Breast epithelium (tissue), 4 donors: ENCODE measurements around the gene SEC14L5. TPM values are rescaled to one million over a fixed set of nuclear protein-coding genes. Genes with fewer than 3 reads are reported as not detected.
A peak's percentile ranks its signal among the peaks of the same experiment; 100 is the strongest.

Source experiments
- DNase-seq, 2 donors: peaks; one replicate each; pipeline ENCODE4 v3.0.0-alpha.2; 2019; ENCODE audit warnings: low spot score in 2 of 2
- H3K27ac ChIP-seq, 2 donors: fragments of 200-600 bp; sonication (generic) in 1 of 2; one replicate each; pipeline ENCODE4 v1.5.1; 2016 to 2019; ENCODE audit warnings: mild to moderate bottlenecking in 1 of 2
- H3K27me3 ChIP-seq, 2 donors: fragments of 200-600 bp; sonication (generic) in 1 of 2; one replicate each; pipeline versions ENCODE4 v1.5.1 to v1.6.0; 2017 to 2019; ENCODE audit warnings: control low read depth in 1 of 2, mild to moderate bottlenecking in 1 of 2
- H3K36me3 ChIP-seq: fragments of 200-600 bp; one replicate; pipeline ENCODE4 v1.5.1; 2019
- H3K4me1 ChIP-seq, 2 donors: fragments of 200-600 bp; sonication (generic); one replicate each; pipeline ENCODE4 v1.5.1; 2016 to 2019; ENCODE audit warnings: control low read depth in 1 of 2
- H3K4me3 ChIP-seq, 3 donors: fragments of 200-600 bp; sonication (generic); 1 replicate in 2 of 3; 2 replicates in 1 of 3; pipeline ENCODE4 v1.5.1; 2016 to 2019; ENCODE audit warnings: mild to moderate bottlenecking in 3 of 3, moderate library complexity in 2 of 3
- H3K9me3 ChIP-seq, 2 donors: fragments of 200-600 bp; sonication (generic) in 1 of 2; one replicate each; pipeline ENCODE4 v1.5.1; 2016 to 2019; ENCODE audit warnings: control low read depth in 1 of 2
- POLR2A ChIP-seq: fragments of 450-650 bp; IDR thresholded peaks from one replicate; pipeline ENCODE4 v1.6.1; 2016; ENCODE audit warnings: antibody characterized with exemption, mild to moderate bottlenecking, moderate library complexity
- POLR2AphosphoS5 ChIP-seq, 3 donors: sonication (generic); formaldehyde crosslinking; IDR thresholded peaks; one replicate each; pipeline ENCODE4 v1.6.1; 2017; ENCODE audit warnings: antibody characterized with exemption in 3 of 3
- intact Hi-C: fragments of 100-400 bp; cut with DNase I; formaldehyde crosslinking; loops from one replicate; pipeline ENCODE4 v1.15.1; 2023; ENCODE audit warnings: low total_unique reads
- total RNA-seq, 3 donors: library from RNA; depleted of rRNA; stranded (reverse); fragments of >200 nt; gene quantifications; one replicate each; pipeline ENCODE4 v1.1.0, GENCODE V29; 2016
- TF ChIP-seq, protein P1 (sequence below), 3 donors: fragments of 450-650 bp; IDR thresholded peaks; one replicate each; pipeline ENCODE4 v1.5.1; 2016 to 2017; ENCODE audit warnings: antibody characterized with exemption in 3 of 3, mild to moderate bottlenecking in 3 of 3, moderate library complexity in 3 of 3

Gene SEC14L5
- total RNA-seq, 3 donors from 2014 or later = 0.33 to 1.3 (median 0.59) TPM

DNA sequence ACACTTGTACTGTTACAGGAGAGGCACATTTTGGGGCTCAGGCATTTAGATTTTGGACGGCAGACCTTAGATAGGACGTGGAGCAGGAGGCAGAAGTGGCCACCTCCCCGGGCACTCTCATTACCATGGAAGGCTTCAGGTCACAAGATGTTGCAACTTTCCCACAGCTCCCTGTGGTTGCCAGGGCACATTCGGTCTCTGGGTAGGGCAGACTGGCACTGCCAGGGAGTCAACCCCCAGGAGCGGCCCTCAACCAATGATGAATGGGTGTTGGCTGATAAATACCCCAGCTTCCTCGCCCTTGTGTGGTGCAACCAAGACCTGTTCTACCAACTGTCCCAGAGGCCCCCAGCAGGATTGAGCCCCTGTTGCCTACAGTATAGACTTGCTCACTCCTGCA, 64.4 kb downstream of the SEC14L5 start:
- Histone ChIP-seq H3K27me3 (no peaks in the 10 kb centered on the region), H3K4me3 (no peak overlapping the region), H3K4me1 (no peaks in the 10 kb centered on the region), H3K9me3 (no peaks in the 10 kb centered on the region), H3K36me3 (no peaks in the 10 kb centered on the region), H3K27ac (no peak overlapping the region)
- DNase-seq = no peak
- intact Hi-C loops = no loop called here
- TF ChIP-seq POLR2A = no peak
- TF ChIP-seq POLR2AphosphoS5 (IDR thresholded peaks at IDR 0.05) = no peak
- TF ChIP-seq, protein P1, sequence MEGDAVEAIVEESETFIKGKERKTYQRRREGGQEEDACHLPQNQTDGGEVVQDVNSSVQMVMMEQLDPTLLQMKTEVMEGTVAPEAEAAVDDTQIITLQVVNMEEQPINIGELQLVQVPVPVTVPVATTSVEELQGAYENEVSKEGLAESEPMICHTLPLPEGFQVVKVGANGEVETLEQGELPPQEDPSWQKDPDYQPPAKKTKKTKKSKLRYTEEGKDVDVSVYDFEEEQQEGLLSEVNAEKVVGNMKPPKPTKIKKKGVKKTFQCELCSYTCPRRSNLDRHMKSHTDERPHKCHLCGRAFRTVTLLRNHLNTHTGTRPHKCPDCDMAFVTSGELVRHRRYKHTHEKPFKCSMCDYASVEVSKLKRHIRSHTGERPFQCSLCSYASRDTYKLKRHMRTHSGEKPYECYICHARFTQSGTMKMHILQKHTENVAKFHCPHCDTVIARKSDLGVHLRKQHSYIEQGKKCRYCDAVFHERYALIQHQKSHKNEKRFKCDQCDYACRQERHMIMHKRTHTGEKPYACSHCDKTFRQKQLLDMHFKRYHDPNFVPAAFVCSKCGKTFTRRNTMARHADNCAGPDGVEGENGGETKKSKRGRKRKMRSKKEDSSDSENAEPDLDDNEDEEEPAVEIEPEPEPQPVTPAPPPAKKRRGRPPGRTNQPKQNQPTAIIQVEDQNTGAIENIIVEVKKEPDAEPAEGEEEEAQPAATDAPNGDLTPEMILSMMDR (IDR thresholded peaks at IDR 0.05) = no peak

DNA sequence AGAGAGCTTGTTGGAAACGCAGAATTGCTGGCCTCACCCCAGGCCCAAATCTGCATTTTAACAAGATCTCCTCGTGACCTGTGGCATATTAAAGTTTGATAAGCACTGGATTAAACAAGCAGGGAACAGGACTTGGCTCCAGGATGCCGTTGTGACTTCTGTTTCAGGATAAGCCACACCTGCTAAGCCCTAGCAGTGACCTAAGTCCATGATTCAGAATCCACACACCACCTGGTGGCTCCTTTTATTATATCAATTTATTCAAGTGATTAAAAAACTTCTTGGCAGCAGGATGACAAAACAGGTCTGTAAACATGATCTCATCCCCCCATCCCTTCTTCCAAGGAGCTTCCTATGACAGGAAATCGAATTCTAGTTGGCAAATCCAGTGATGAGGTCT, 66.5 kb downstream of the SEC14L5 start:
- Histone ChIP-seq H3K4me3 (no peak overlapping the region), H3K9me3 (no peaks in the 10 kb centered on the region), H3K36me3 (no peaks in the 10 kb centered on the region), H3K27ac (no peak overlapping the region), H3K4me1 (no peaks in the 10 kb centered on the region), H3K27me3 (no peaks in the 10 kb centered on the region)
- DNase-seq = no peak
- intact Hi-C loops = no loop called here
- TF ChIP-seq POLR2A (no peak), POLR2AphosphoS5 (IDR thresholded peaks at IDR 0.05) (no peak)
- TF ChIP-seq, protein P1 (IDR thresholded peaks at IDR 0.05) = peak in 1 of 3 donors; percentile 9

DNA sequence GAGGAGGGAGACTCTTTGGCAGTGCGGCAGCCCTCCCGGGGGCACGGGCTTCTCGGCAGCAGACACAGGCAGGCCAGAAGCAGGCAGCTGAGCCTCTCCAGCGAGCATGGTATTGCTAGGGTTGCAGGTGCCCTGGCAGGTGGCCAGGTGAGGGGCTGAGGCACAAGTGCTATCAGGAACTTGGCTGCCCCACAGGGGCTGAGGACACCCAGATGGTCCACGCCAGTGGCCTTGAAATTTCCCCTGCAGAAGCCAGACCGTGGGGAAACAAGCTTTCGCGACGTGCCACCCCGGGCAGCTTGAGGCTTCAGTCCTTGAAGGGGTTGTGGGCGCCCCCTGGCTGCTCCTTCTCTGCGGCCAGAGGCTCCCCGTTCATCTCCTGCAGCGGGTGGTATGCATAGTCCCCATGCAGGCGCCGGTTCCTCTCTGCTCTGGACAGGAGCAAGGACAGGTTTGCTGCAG, 67.1 kb downstream of the SEC14L5 start:
- TF ChIP-seq POLR2A (no peak), POLR2AphosphoS5 (IDR thresholded peaks at IDR 0.05) (no peak)
- TF ChIP-seq, protein P1 (IDR thresholded peaks at IDR 0.05) = no peak
- no peak for DNase-seq
- intact Hi-C loops = no loop called here
- Histone ChIP-seq H3K4me3 (no peak overlapping the region), H3K27me3 (no peaks in the 10 kb centered on the region), H3K36me3 (no peaks in the 10 kb centered on the region), H3K9me3 (no peaks in the 10 kb centered on the region), H3K27ac (no peak overlapping the region), H3K4me1 (no peaks in the 10 kb centered on the region)

DNA sequence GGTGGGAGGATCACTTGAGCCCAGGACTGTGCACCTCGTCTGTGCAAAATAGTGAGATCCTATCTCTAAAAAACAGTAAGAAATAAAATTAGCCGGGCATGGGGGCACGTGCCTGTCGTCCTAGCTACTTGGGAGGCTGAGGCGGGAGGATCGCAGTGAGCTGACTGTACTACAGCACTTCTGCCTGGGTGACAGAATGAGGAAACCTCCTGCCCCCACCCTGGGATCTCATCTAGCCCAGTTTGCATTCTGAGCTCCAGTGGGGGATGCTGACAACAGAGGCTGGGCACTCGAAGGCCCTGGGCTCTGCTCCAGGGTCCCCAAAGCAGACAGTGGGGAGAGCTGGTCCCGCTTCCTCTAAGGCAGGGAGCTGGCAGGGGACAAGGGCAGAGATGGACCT, 68.5 kb downstream of the SEC14L5 start:
- TF ChIP-seq POLR2AphosphoS5 (IDR thresholded peaks at IDR 0.05) (no peak), POLR2A (no peak)
- TF ChIP-seq, protein P1 (IDR thresholded peaks at IDR 0.05) = no peak
- Histone ChIP-seq H3K36me3 (no peaks in the 10 kb centered on the region), H3K4me3 (no peak overlapping the region)

DNA sequence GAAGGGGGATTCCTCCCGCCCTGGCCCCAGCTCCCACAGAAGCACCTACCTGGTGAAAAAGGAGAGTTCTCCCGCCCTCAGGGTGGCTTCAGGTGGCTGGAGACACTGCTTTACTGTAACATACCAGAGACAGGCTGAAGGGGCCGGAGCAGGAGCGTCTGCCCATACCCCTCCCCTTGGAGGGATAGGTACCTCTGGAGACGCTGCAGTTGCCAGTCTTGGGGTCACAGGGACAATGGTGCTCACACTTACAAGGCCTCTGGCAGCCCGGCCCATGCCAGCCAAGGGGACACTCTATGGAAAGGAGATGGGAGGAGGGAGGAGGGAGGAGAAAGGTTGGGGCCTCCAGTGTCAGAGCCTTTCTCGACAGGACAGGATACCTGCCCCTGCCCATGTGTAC, 69.0 kb downstream of the SEC14L5 start:
- Histone ChIP-seq H3K4me3 (no peak overlapping the region), H3K4me1 (no peaks in the 10 kb centered on the region), H3K27me3 (no peaks in the 10 kb centered on the region), H3K36me3 (no peaks in the 10 kb centered on the region), H3K27ac (no peak overlapping the region), H3K9me3 (no peaks in the 10 kb centered on the region)
- TF ChIP-seq POLR2AphosphoS5 (IDR thresholded peaks at IDR 0.05) = no peak
- TF ChIP-seq, protein P1 (IDR thresholded peaks at IDR 0.05) = no peak
- TF ChIP-seq POLR2A = no peak
- intact Hi-C loops = no loop called here
- DNase-seq = no peak

More for the DNA sequence above, 68.5 kb downstream of the SEC14L5 start:
- intact Hi-C loops = no loop called here
- H3K27ac ChIP-seq = no peak overlapping the region
- DNase-seq = no peak
- H3K27me3 ChIP-seq = no peaks in the 10 kb centered on the region
- no peaks in the 10 kb centered on the region for H3K4me1 ChIP-seq
- no peaks in the 10 kb centered on the region for H3K9me3 ChIP-seq
